Muscle layer of colon (tissue), 2 donors: ENCODE data around the gene DDX4.

Experiments
- H3K27ac ChIP-seq: one replicate; pipeline ENCODE4 v1.7.0; 2013; ENCODE audit warnings: low read depth, mild to moderate bottlenecking, low read length, moderate library complexity
- H3K27me3 ChIP-seq, 2 donors: one replicate each; pipeline ENCODE4 v1.7.0; 2013; ENCODE audit warnings: low read length in 2 of 2, mild to moderate bottlenecking in 2 of 2; ENCODE audit not compliant: insufficient read depth in 2 of 2, control insufficient read depth in 1 of 2
- H3K36me3 ChIP-seq: one replicate; pipeline ENCODE4 v1.7.0; 2013; ENCODE audit warnings: mild to moderate bottlenecking, low read length; ENCODE audit not compliant: insufficient read depth
- H3K4me1 ChIP-seq: one replicate; pipeline ENCODE4 v1.7.0; 2013; ENCODE audit warnings: mild to moderate bottlenecking, low read length; ENCODE audit not compliant: insufficient read depth
- H3K4me3 ChIP-seq, 2 donors: one replicate each; pipeline ENCODE4 v1.7.0; 2013; ENCODE audit warnings: low read length in 2 of 2, low read depth in 1 of 2, mild to moderate bottlenecking in 1 of 2, moderate library complexity in 1 of 2
- H3K9ac ChIP-seq: one replicate; pipeline ENCODE4 v1.7.0; 2013; ENCODE audit warnings: low read length
- H3K9me3 ChIP-seq: one replicate; pipeline ENCODE4 v1.7.0; 2013; ENCODE audit warnings: mild to moderate bottlenecking, low read length
- donor health status: abdominal sarcoma.
- donor health status: Adenocarcinoma of cecum.

DDX4 gene

GRCh38 chr5:55856516-55857246 is 118.8 kb downstream of the DDX4 start:
- Histone ChIP-seq H3K9me3 (no peaks in the 10 kb centered on the region), H3K9ac (no peak overlapping the region), H3K27ac (no peak overlapping the region), H3K4me3 (no peak overlapping the region), H3K27me3 (no peaks in the 10 kb centered on the region), H3K36me3 (no peaks in the 10 kb centered on the region), H3K4me1 (no peaks in the 10 kb centered on the region)

GRCh38 chr5:55857247-55857640 is 119.4 kb downstream of the DDX4 start:
- H3K9ac ChIP-seq, result no peak overlapping the region
- H3K9me3 ChIP-seq, result no peaks in the 10 kb centered on the region
- H3K4me1 ChIP-seq, result no peaks in the 10 kb centered on the region
- H3K27ac ChIP-seq, result no peak overlapping the region
- no peaks in the 10 kb centered on the region for H3K36me3 ChIP-seq
- H3K27me3 ChIP-seq, result no peaks in the 10 kb centered on the region
- no peak overlapping the region for H3K4me3 ChIP-seq

GRCh38 chr5:55858104-55858503 is 120.2 kb downstream of the DDX4 start:
- Histone ChIP-seq H3K9ac (no peak overlapping the region), H3K9me3 (no peaks in the 10 kb centered on the region)

GRCh38 chr5:55860288-55860687 is 122.4 kb downstream of the DDX4 start:
- H3K36me3 ChIP-seq, result no peaks in the 10 kb centered on the region
- H3K9ac ChIP-seq, result no peak overlapping the region
- H3K4me3 ChIP-seq, result no peak overlapping the region
- no peaks in the 10 kb centered on the region for H3K4me1 ChIP-seq
- H3K27me3 ChIP-seq, result no peaks in the 10 kb centered on the region
- no peaks in the 10 kb centered on the region for H3K9me3 ChIP-seq
- no peak overlapping the region for H3K27ac ChIP-seq

More at GRCh38 chr5:55858104-55858503, 120.2 kb downstream of the DDX4 start:
- Histone ChIP-seq H3K36me3 (no peaks in the 10 kb centered on the region), H3K27ac (no peak overlapping the region), H3K4me1 (no peaks in the 10 kb centered on the region), H3K27me3 (no peaks in the 10 kb centered on the region), H3K4me3 (no peak overlapping the region)

- no peaks in the 10 kb centered on the region for H3K4me1 ChIP-seq
- H3K27me3 ChIP-seq, result no peaks in the 10 kb centered on the region
- H3K9me3 ChIP-seq, result no peaks in the 10 kb centered on the region
- H3K27ac ChIP-seq, result no peak overlapping the region
- H3K4me3 ChIP-seq, result no peak overlapping the region
- no peaks in the 10 kb centered on the region for H3K36me3 ChIP-seq
- H3K9ac ChIP-seq, result no peak overlapping the region
Observed at GRCh38 chr5:55860709-55861108, 122.8 kb downstream of the DDX4 start.

GRCh38 chr5:55864606-55865541 is 127.0 kb downstream of the DDX4 start:
- Histone ChIP-seq H3K9me3 (no peaks in the 10 kb centered on the region), H3K27ac (no peak overlapping the region), H3K9ac (no peak overlapping the region), H3K4me3 (no peak overlapping the region), H3K4me1 (no peaks in the 10 kb centered on the region), H3K27me3 (no peaks in the 10 kb centered on the region), H3K36me3 (no peaks in the 10 kb centered on the region)

GRCh38 chr5:55865831-55866230 is 128.0 kb downstream of the DDX4 start:
- Histone ChIP-seq H3K36me3 (no peaks in the 10 kb centered on the region), H3K4me3 (no peak overlapping the region), H3K9me3 (no peaks in the 10 kb centered on the region), H3K4me1 (no peaks in the 10 kb centered on the region), H3K27ac (no peak overlapping the region), H3K27me3 (no peaks in the 10 kb centered on the region), H3K9ac (no peak overlapping the region)

GRCh38 chr5:55866485-55866884 is 128.6 kb downstream of the DDX4 start:
- H3K27ac ChIP-seq, result no peak overlapping the region
- no peaks in the 10 kb centered on the region for H3K9me3 ChIP-seq
- H3K4me3 ChIP-seq, result no peak overlapping the region
- H3K4me1 ChIP-seq, result no peaks in the 10 kb centered on the region
- no peaks in the 10 kb centered on the region for H3K27me3 ChIP-seq
- H3K9ac ChIP-seq, result no peak overlapping the region
- no peaks in the 10 kb centered on the region for H3K36me3 ChIP-seq
